ENCODE results near the gene RASGRF2.

Gene RASGRF2

DNA sequence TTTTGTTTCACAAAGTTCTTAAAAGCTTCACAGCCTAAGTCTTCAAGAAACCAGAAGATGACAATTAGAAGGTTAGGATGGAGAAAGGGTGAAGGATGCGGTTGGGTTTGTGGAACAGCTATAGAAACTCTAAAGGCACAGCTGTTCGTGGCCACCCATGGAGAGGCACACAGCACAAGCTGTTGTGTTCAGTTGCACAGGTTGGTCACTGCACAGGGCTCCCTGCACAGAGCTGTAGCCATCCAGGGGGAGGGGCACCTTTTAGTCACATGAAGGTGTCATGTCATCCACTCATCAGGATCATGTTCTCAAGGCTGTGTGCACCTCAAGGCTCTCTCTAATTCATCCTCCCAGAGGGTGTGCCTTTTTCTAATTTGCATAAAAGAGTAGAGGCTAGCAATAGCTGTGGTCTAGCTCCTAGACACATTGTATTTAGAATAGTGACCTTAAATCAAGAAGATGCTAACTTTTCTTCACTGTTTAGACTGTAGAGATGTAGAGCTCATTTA lies 5.0 kb upstream of the RASGRF2 start:
- no peak for DNase-seq (ENCODE audit: low read depth)

DNA sequence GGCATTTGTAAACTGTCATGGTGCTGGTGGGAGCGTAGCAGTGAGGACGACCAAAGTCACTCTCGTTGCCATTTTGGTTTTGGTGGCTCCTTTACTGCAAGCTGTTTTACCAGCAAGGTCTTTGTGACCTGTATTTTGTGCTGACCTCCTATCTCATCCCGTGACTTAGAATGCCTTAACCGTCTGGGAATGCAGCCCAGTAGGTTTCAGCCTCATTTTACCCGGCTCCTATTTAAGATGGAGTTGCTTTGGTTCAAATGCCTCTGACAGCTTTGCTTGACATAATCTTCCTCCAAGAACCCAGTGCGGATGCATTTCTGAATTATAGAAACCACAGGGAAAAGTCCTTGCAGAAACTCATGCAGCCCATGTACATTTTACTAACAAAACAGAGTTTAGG lies 3.9 kb upstream of the RASGRF2 start:
- no peak for DNase-seq (ENCODE audit: low read depth)

- DNase-seq (ENCODE audit: low read depth): no peak
These were observed 3.0 kb upstream of the RASGRF2 start for GRCh38 chr5:80957031-80957761.

DNA sequence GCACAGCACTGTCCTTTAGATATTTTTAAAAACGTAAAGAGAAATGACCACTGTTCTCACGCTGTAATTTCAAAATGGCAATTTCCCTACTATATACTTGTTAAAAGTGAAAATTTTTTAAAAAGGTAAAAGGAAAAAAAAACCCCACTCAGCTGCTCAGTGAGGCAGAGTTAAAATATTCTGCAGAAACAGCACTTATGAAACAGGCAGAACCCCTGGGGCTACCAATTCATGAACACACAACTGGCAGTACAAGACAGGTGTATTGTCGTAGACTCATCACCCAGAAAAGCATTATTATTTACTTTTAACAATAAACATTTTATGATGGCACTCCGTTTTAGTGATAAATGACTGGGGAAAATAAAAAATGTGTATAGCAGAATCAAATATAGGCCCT lies 1.5 kb upstream of the RASGRF2 start:
- no peak for DNase-seq (ENCODE audit: low read depth)

DNA sequence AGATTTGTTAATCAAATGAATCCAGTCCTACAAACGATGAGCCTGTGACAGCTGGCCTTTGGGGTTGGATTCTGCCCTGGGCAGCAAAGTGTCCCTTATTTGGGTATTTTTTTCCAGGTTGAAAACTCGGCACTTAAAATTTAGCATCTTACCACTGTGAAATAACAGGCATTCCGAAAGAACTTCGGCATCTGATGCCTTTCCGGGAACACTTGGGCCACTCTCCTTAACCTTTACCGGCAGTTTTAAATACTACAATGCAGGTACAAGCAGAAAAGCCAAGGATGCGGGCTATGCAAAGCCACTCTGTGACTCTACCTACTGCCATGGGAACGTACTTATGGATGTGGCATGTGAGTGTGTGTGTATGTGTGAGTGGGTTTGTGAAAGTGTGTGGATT lies 1.0 kb upstream of the RASGRF2 start:
- DNase-seq (ENCODE audit: low read depth): no peak

- no peak for DNase-seq (ENCODE audit: low read depth)
These were observed 590 bp downstream of the RASGRF2 start for GRCh38 chr5:80960531-80961375.

- no peak for DNase-seq (ENCODE audit: low read depth)
These were observed 1.5 kb downstream of the RASGRF2 start for GRCh38 chr5:80961376-80962281.

DNA sequence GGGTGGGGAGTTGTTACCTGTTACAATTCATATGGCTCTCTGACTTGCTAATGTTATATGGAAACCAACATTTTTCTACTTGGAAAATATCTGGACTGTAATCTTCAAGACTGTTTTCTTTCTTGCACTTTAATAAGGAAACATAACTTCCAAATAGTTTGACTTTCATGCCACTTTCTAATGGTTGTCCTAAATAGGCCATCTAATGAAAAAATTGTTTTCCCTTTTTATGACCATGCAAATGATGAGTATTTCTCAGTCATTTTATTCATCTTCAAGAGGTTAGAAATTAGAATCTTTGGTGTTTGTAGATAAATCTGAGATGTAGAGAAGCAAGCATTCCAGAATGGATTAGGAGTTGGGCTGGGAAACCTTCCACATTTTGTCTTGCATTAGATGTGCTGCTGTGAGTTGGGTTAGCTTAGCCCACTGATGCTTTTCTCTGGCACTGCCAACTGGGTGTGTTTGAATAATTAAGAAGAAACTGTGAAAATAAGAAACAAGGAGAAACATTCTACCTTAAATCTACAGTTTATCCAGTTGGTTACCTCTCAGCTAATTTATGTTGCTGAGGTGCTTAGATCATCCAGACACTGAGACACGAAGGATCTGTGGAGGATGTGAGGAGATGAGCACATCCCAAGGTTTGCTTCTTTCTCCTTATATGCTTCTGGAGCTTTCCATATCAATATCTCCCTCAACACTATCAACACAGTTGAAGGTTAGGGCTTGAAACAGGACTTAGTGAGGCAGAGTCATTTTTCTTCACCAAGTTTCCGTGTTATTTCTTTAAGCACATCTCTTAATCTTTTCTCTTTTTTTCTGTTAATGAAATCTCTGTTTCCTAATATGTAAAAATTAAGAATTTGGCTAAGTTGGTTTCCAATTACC lies 2.7 kb downstream of the RASGRF2 start:
- DNase-seq (ENCODE audit: low read depth): no peak

- DNase-seq (ENCODE audit: low read depth): no peak
These were observed 3.3 kb downstream of the RASGRF2 start for GRCh38 chr5:80963521-80963895.

DNA sequence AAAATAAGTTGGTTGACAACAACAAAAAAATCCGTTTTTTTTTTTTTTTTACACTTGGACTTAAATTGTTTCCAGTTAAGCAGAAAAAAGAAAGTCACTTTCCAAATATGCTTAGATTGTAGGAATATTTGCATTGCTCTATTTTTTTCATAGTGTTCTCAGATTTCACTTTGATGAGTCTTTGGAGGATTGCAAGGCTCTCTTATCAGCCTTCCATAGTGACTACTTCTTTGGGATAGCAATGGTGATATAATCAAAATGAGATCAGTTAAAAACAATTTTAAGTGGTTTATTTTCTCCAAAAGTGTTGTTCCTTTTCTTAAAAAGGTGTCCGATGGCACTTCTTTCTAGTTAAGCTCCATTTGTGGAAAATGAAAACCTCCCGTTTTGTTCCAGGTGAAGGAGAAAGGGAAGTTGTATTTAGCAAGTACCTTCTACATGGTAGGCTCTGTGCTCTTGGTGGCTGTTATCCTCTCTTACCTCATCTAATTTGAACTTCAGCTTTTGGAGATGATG lies 3.9 kb downstream of the RASGRF2 start:
- DNase-seq (ENCODE audit: low read depth): no peak

GRCh38 chr5:80964491-80964890 lies 4.3 kb downstream of the RASGRF2 start:
- no peak for DNase-seq (ENCODE audit: low read depth)

- DNase-seq (ENCODE audit: low read depth): no peak
These were observed 4.8 kb downstream of the RASGRF2 start for GRCh38 chr5:80964919-80965318.

DNA sequence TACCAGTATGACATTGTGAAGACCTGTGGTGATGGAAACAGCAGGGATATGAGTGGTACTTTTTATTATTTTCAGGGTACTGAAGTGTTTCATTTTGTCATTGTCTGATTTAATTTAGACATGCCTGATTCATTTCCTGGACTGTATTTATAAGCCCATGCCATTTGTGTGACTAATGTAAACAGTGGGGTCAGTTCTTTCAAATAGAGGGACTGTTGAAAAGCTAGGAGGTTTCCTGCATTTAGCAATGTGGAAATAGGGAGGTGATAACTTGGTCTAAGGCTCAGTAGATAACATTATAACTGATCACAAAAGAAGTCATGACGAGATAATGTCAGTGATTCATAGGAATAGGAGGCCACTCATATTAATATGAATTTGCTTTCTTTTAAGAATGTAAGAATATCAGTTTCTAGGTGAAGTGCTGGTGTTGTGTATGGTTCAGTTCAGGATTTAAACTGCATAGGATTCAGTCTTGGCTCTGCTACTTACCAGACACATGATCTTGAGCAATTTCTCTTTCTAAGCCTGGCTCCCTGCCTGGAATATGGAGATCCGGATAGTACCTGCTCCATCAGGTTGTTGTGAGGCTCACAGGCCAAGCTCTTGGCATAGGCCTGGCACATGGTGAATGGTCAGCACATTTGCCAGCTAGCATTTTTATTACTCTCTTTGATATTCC lies 7.5 kb downstream of the RASGRF2 start:
- DNase-seq (ENCODE audit: low read depth): no peak

DNA sequence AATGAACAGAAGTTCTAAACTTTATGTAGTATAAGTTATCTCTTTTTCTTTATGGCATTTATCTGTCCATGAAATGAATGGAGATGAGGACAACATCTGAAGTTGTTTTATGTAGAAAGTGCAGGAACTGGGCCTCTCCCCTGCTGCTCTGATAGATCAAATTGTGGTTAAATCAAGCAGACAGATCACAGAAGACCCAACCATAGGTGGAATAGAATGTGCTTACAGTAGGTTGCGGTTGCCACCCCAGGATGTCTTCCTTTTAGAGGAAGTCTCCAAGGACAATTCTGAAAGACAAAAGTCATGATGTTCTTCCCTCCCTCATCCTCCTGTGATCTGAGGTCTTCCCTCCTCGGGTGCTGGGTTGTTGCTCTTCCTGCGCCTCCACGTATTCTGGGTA lies 12.9 kb downstream of the RASGRF2 start:
- no peak for DNase-seq (ENCODE audit: low read depth)

- no peak for DNase-seq (ENCODE audit: low read depth)
These were observed 14.9 kb downstream of the RASGRF2 start for GRCh38 chr5:80975065-80975464.

DNA sequence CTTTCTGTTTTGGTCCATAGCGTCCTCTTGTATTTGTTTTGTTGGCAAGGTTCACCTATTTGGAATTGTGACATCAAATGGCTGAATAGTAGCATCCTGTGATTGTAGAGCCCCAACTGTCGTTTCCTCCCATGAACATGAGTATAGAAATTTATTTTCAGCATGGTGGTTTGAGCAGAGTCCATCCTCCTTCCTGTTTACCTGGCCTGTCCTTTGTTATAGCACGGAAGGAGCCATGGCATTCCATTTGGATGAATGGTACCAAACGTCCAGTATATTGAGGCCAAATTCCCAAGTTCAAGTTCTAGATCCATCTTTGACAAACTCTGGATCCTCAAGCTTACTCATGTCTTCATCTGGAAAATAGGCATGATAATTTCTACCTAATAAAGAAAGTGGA lies 16.8 kb downstream of the RASGRF2 start:
- DNase-seq (ENCODE audit: low read depth): no peak

DNA sequence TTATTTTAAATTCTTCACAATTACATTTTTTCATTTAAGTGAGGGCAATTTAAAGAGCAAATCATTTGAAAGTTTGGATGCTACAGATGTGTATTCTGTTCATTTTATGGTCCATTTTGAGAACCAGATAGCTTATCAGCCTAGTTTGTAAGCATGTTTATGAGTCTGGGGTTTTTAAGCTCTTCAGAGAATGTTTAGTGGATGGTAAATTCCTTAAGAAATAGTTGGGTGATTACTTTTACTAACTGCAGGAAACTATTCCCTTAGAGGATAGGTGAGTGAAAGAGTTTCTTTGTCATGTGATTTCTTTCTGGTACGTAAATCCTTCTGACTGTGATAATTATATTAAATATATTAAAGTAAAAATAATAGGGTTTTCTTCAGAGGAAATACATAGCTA lies 17.6 kb downstream of the RASGRF2 start:
- no peak for DNase-seq (ENCODE audit: low read depth)

- no peak for DNase-seq (ENCODE audit: low read depth)
These were observed 18.7 kb downstream of the RASGRF2 start for GRCh38 chr5:80978772-80979317.

- DNase-seq (ENCODE audit: low read depth): no peak
These were observed 21.9 kb downstream of the RASGRF2 start for GRCh38 chr5:80982093-80982492.

DNA sequence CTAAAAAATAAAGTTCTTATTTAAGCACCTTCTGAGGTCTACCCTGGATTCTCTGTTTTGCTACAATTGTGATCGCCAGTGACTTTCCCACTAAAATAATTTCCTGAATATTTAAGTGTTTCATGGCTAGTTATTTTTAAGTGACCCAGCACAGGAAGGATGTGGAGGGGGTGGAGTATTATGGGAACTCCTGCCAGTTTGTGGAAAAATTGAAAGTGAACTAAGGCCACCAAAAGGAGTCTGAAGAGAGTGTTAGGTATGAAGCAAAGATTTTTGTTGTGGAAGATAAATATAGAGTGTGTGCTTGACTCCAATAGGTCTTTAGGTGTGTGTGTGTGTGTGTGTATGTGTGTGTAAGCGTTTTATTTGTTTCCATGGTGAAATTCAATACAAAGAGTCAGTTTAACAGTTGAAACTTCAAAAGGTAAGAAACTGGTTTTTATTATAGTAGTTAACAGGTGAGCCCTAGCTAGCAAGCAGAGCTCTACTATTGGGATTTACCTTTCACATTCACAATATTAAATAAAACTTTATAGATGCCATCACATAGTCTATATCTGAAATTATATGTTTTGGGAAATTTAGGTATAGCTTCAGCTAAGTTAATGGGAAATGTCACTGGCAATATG lies 25.6 kb downstream of the RASGRF2 start:
- DNase-seq (ENCODE audit: low read depth): no peak

Measured in stimulated activated CD8-positive, alpha-beta memory T cell treated with anti-CD3 and anti-CD28 coated beads, Interleukin-12 subunit alpha, Interleukin-12 subunit beta, amount 100 ng/mL, for 1 hour (primary cell).